Measurements from ENCODE around the gene CYB5R4. TPM values are rescaled to one million over a fixed set of nuclear protein-coding genes. Genes with fewer than 3 reads are reported as not detected.

CYB5R4 gene
- total RNA-seq, 6 experiments from 2014 or later = 11.6 to 18.6 (median 16.2) TPM

GRCh38 chr6:84007871-84008270 is 148.4 kb downstream of the CYB5R4 start:
- no peak for DNase-seq
- Mint-ChIP-seq H3K4me3 (no peak overlapping the region), H3K36me3 (ENCODE audit: low read depth) (no peaks in the 10 kb centered on the region), H3K4me1 (ENCODE audit: low read depth) (no peaks in the 10 kb centered on the region), H3K9me3 (no peaks in the 10 kb centered on the region), H3K27me3 (ENCODE audit: insufficient read depth) (peaks cover 11% of the 10 kb centered on the region; the same call in 1 of the 2 replicates), H3K27ac (no peak overlapping the region)
- no peak for TF ChIP-seq CTCF (IDR thresholded peaks at IDR 0.05)

DNA sequence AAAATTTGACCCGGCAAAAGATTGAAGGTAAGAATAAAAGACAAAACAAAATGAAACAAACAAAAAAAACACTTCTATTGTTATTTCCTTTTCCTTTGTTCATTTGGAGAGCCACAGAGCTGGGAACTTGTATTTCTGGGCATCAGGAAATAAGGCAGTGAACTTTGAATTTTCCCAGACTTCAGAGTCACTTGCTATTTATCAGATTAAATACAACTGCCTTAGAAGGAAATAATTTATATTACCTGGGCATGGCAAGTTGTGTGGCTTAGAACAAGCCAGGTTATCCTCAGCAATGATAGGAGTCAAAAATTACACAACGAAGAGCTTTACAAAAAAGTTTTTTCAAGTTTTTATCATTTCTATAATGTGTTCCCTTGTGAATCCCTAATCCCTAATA is 153.9 kb downstream of the CYB5R4 start:
- H3K4me1 Mint-ChIP-seq (ENCODE audit: low read depth) = no peaks in the 10 kb centered on the region

GRCh38 chr6:84013931-84014330 is 154.4 kb downstream of the CYB5R4 start:
- Mint-ChIP-seq H3K27ac (no peak overlapping the region), H3K36me3 (ENCODE audit: low read depth) (no peaks in the 10 kb centered on the region), H3K4me1 (ENCODE audit: low read depth) (no peaks in the 10 kb centered on the region), H3K27me3 (ENCODE audit: insufficient read depth) (peaks cover 7% of the 10 kb centered on the region), H3K9me3 (no peaks in the 10 kb centered on the region), H3K4me3 (no peak overlapping the region)
- TF ChIP-seq CTCF (IDR thresholded peaks at IDR 0.05) = no peak
- no peak for DNase-seq

More for the DNA sequence above, 153.9 kb downstream of the CYB5R4 start:
- no peak for TF ChIP-seq CTCF (IDR thresholded peaks at IDR 0.05)
- no peak for DNase-seq
- Mint-ChIP-seq H3K36me3 (ENCODE audit: low read depth) (no peaks in the 10 kb centered on the region), H3K9me3 (no peaks in the 10 kb centered on the region), H3K4me3 (no peak overlapping the region), H3K27me3 (ENCODE audit: insufficient read depth) (peaks cover 10% of the 10 kb centered on the region), H3K27ac (no peak overlapping the region)

DNA sequence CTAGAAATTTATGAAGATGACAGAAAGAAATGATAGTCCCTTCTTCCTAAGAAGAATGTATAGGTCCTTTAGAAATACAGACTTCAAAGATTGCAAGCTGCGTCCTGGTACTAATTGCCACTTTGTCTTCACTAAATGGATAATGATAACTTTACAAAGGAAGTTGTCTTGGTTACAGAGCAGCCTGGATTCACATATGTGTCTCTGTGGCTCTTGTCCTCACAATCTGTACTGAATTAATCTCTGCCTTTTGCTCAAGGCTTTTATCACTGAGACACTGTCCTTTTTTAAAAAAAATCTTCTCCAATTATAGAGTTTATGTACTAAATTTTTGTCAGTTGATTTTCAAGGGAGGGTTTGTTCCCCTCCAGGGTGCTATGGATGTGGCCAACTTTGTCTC is 156.5 kb downstream of the CYB5R4 start:
- no peaks in the 10 kb centered on the region for H3K36me3 Mint-ChIP-seq (ENCODE audit: low read depth)

More for the DNA sequence above, 156.5 kb downstream of the CYB5R4 start:
- Mint-ChIP-seq H3K9me3 (no peaks in the 10 kb centered on the region), H3K27ac (no peak overlapping the region), H3K4me3 (no peak overlapping the region), H3K4me1 (ENCODE audit: low read depth) (no peaks in the 10 kb centered on the region), H3K27me3 (ENCODE audit: insufficient read depth) (peaks cover 5% of the 10 kb centered on the region)
- TF ChIP-seq CTCF (IDR thresholded peaks at IDR 0.05) = no peak
- no peak for DNase-seq

Other genes with a start within 250 kb of the CYB5R4 start
- not detected for gene SNAP91, start 150.6 kb upstream of the CYB5R4 start, total RNA-seq (2021; fragmentation: NEBNext Ultra II Directional; extraction: Animal tissue kit (Norgen Biotek cat#: 25700))
- not detected for gene RIPPLY2, start 6.3 kb upstream of the CYB5R4 start, total RNA-seq (2021; fragmentation: NEBNext Ultra II Directional; extraction: Animal tissue kit (Norgen Biotek cat#: 25700))
- gene MRAP2, start 174.1 kb downstream of the CYB5R4 start, total RNA-seq (2021; fragmentation: NEBNext Ultra II Directional; extraction: Animal tissue kit (Norgen Biotek cat#: 25700)) = under 1 TPM in 1 of 6 experiments, not detected in 5; 0.07 TPM